Breast epithelium (tissue), 3 donors: ENCODE data around the gene AQP6.

Experiments
- POLR2A ChIP-seq: fragments of 450-650 bp; IDR thresholded peaks from one replicate; pipeline ENCODE4 v1.6.1; 2016; ENCODE audit warnings: antibody characterized with exemption, mild to moderate bottlenecking, moderate library complexity
- POLR2AphosphoS5 ChIP-seq, 3 donors: sonication (generic); formaldehyde crosslinking; IDR thresholded peaks; one replicate each; pipeline ENCODE4 v1.6.1; 2017; ENCODE audit warnings: antibody characterized with exemption in 3 of 3
- TF ChIP-seq, protein P1 (sequence below), 3 donors: fragments of 450-650 bp; IDR thresholded peaks; one replicate each; pipeline ENCODE4 v1.5.1; 2016 to 2017; ENCODE audit warnings: antibody characterized with exemption in 3 of 3, mild to moderate bottlenecking in 3 of 3, moderate library complexity in 3 of 3

DNA sequence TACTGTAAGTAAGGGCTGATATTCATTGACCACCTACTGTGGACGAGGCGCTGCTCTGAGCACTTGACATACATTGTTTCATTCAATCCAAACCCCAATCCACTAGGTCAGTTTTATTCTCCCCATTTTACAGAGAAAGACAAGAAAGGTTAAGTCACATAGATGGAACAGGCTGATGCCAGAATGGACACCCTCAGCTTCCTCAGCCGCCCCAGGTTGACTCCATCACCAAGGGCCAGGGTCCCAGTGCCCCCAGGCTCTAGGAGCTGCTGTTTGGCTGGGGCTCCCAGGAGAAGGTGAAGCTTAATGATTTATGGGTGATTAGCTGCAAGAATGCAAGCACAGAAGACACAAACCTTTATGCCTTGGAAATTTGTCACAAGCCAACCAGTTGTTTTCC lies 22.9 kb upstream of the AQP6 start:
- TF ChIP-seq, protein P1, sequence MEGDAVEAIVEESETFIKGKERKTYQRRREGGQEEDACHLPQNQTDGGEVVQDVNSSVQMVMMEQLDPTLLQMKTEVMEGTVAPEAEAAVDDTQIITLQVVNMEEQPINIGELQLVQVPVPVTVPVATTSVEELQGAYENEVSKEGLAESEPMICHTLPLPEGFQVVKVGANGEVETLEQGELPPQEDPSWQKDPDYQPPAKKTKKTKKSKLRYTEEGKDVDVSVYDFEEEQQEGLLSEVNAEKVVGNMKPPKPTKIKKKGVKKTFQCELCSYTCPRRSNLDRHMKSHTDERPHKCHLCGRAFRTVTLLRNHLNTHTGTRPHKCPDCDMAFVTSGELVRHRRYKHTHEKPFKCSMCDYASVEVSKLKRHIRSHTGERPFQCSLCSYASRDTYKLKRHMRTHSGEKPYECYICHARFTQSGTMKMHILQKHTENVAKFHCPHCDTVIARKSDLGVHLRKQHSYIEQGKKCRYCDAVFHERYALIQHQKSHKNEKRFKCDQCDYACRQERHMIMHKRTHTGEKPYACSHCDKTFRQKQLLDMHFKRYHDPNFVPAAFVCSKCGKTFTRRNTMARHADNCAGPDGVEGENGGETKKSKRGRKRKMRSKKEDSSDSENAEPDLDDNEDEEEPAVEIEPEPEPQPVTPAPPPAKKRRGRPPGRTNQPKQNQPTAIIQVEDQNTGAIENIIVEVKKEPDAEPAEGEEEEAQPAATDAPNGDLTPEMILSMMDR (IDR thresholded peaks at IDR 0.05), result no peak
- TF ChIP-seq POLR2AphosphoS5 (IDR thresholded peaks at IDR 0.05) (no peak), POLR2A (no peak)
